SK-MEL-5 (cell line): ENCODE data around the gene NPIPB12. TPM values are rescaled to one million over a fixed set of nuclear protein-coding genes. Genes with fewer than 3 reads are reported as not detected.

Experiments used
- small RNA-seq, 2 experiments: library from RNA; depleted of rRNA; stranded (forward); fragments of <200 nt; gene quantifications; one replicate each; pipeline ENCODE3, GENCODE V24; 2014
- total RNA-seq: library from RNA; depleted of rRNA; stranded (reverse); fragments of >200 nt; shearing (Covaris generic); gene quantifications from 2 replicates; pipeline ENCODE4 v1.2.3, GENCODE V29; 2014; rRNA removed

NPIPB12 gene
- total RNA-seq, 1 experiment from 2014 or later, result 4.5 TPM

Small RNA genes lying within 50 kb of the gene (small RNA-seq; reads per million reads assigned to genes)
- gene AC133555.2, result 0 reads per million in 2 experiments

Other genes starting within 250 kb of the NPIPB12 start
- gene NPIPB11, start 99.7 kb downstream of the NPIPB12 start, total RNA-seq, result 0.11 TPM in 1 of 2 replicates, not detected in the other
- gene BOLA2, start 52.1 kb downstream of the NPIPB12 start, total RNA-seq, result 37.0 and 41.2 TPM in 2 replicates
- gene SLX1B, start 51.9 kb downstream of the NPIPB12 start, total RNA-seq, result 0.71 and 1.8 TPM in 2 replicates
- 0.69 and 0.80 TPM in 2 replicates for gene SULT1A4, start 46.5 kb downstream of the NPIPB12 start, total RNA-seq
- not detected in 2 replicates for gene SPN, start 156.8 kb upstream of the NPIPB12 start, total RNA-seq
- 41.1 and 46.0 TPM in 2 replicates for gene QPRT, start 172.8 kb upstream of the NPIPB12 start, total RNA-seq
- gene C16orf54, start 239.6 kb upstream of the NPIPB12 start, total RNA-seq, result not detected in 2 replicates